Neuronal stem cell (in vitro differentiated cells): Measurements from ENCODE around the gene PRIM1.
A peak's percentile ranks its signal among the peaks of the same experiment; 100 is the strongest.
"Not testable (repeated sequence)": the region's sequence is repeated elsewhere in the genome, so short reads cannot be mapped to it uniquely, and the experiment has no call there.

Experiments used
- DNase-seq: peaks from one replicate; pipeline ENCODE4 v3.0.0-alpha.2; 2013; ENCODE audit warnings: low spot score
- H2AFZ ChIP-seq: one replicate; pipeline ENCODE4 v1.6.1; 2013; ENCODE audit warnings: mild to moderate bottlenecking, low read length, inconsistent platforms
- H2AK5ac ChIP-seq: 2 replicates; pipeline ENCODE4 v1.6.1; 2013; ENCODE audit warnings: low read depth, mild to moderate bottlenecking, inconsistent platforms, low read length, moderate library complexity, mixed read lengths
- H2BK120ac ChIP-seq: 2 replicates; pipeline ENCODE4 v1.6.1; 2013; ENCODE audit warnings: low read depth, mild to moderate bottlenecking, inconsistent platforms, low read length, moderate library complexity, mixed read lengths
- H2BK12ac ChIP-seq: one replicate; pipeline ENCODE4 v1.6.1; 2013; ENCODE audit warnings: low read length, inconsistent platforms
- H2BK15ac ChIP-seq: 2 replicates; pipeline ENCODE4 v1.6.1; 2013; ENCODE audit warnings: mild to moderate bottlenecking, low read length, inconsistent platforms, mixed read lengths
- H2BK5ac ChIP-seq: one replicate; pipeline ENCODE4 v1.6.1; 2013; ENCODE audit warnings: inconsistent platforms, mild to moderate bottlenecking, low read length, moderate library complexity
- H3K14ac ChIP-seq: one replicate; pipeline ENCODE4 v1.6.1; 2013; ENCODE audit warnings: low read length, inconsistent platforms
- H3K18ac ChIP-seq: 2 replicates; pipeline ENCODE4 v1.6.1; 2013; ENCODE audit warnings: low read length, inconsistent platforms
- H3K23ac ChIP-seq: 2 replicates; pipeline ENCODE4 v1.6.1; 2013; ENCODE audit warnings: low read depth, mild to moderate bottlenecking, mixed read lengths, low read length, inconsistent platforms; ENCODE audit not compliant: poor library complexity
- H3K27ac ChIP-seq: replicated peaks from 3 replicates; pipeline ENCODE4 v1.5.1; 2013; ENCODE audit warnings: low read length, inconsistent platforms
- H3K27me3 ChIP-seq, 3 experiments: 2 replicates each; pipeline ENCODE4 v1.6.1; 2013; ENCODE audit warnings: low read length in 3 of 3, mild to moderate bottlenecking in 2 of 3, inconsistent platforms in 1 of 3, low read depth in 1 of 3, mixed read lengths in 1 of 3, moderate library complexity in 1 of 3; ENCODE audit not compliant: control insufficient read depth in 3 of 3, insufficient read depth in 3 of 3
- H3K36me3 ChIP-seq, 2 donors: replicated peaks in 1 of 2; 2 replicates each; pipeline ENCODE4 v1.6.1; 2013; ENCODE audit warnings: low read length in 2 of 2; ENCODE audit not compliant: control insufficient read depth in 2 of 2, insufficient read depth in 2 of 2
- H3K4ac ChIP-seq: 2 replicates; pipeline ENCODE4 v1.6.1; 2013; ENCODE audit warnings: inconsistent platforms, mild to moderate bottlenecking, low read length, moderate library complexity
- H3K4me1 ChIP-seq, 2 donors: 1 replicate in 1 of 2; 2 replicates in 1 of 2; pipeline ENCODE4 v1.6.1; 2013; ENCODE audit warnings: low read length in 2 of 2, low read depth in 1 of 2; ENCODE audit not compliant: control insufficient read depth in 2 of 2, insufficient read depth in 1 of 2
- H3K4me2 ChIP-seq: one replicate; pipeline ENCODE4 v1.6.1; 2013; ENCODE audit warnings: mild to moderate bottlenecking, low read length, inconsistent platforms; ENCODE audit not compliant: insufficient read depth, poor library complexity, severe bottlenecking
- H3K4me3 ChIP-seq, 2 donors: 2 replicates each; pipeline ENCODE4 v1.5.1; 2013; ENCODE audit warnings: low read length in 2 of 2, mild to moderate bottlenecking in 2 of 2, inconsistent platforms in 1 of 2, moderate library complexity in 1 of 2
- H3K79me1 ChIP-seq: one replicate; pipeline ENCODE4 v1.6.1; 2013; ENCODE audit warnings: low read depth, mild to moderate bottlenecking, inconsistent platforms, low read length, moderate library complexity
- H3K9ac ChIP-seq: one replicate; pipeline ENCODE4 v1.6.1; 2013; ENCODE audit warnings: mild to moderate bottlenecking, low read depth, low read length, inconsistent platforms; ENCODE audit not compliant: poor library complexity
- H3K9me3 ChIP-seq, 2 donors: replicated peaks in 1 of 2; 2 replicates each; pipeline versions ENCODE3 to v1.6.1; 2013; ENCODE audit warnings: low read length in 2 of 2, mild to moderate bottlenecking in 2 of 2, inconsistent platforms in 1 of 2, low read depth in 1 of 2, mixed read lengths in 1 of 2, moderate library complexity in 1 of 2; ENCODE audit not compliant: control insufficient read depth in 2 of 2, insufficient read depth in 1 of 2
- H4K8ac ChIP-seq: one replicate; pipeline ENCODE4 v1.6.1; 2013; ENCODE audit warnings: low read depth, mild to moderate bottlenecking, inconsistent platforms, low read length, moderate library complexity
- H4K91ac ChIP-seq: one replicate; pipeline ENCODE4 v1.6.1; 2013; ENCODE audit warnings: low read length, low read depth, mild to moderate bottlenecking, inconsistent platforms; ENCODE audit not compliant: poor library complexity
- WGBS, 2 donors: extraction: QIAGEN DNeasy Blood & Tissue Kit; methylation state at CpG; one replicate each; pipeline ENCODE4 v1.1.7; 2013; ENCODE audit warnings: missing lambda C conversion rate in 2 of 2, mixed read lengths in 1 of 2; ENCODE audit not compliant: insufficient read length in 2 of 2, insufficient replicate concordance in 1 of 2; ENCODE audit errors: extremely low coverage in 2 of 2; 5-methylcytosine and 5-hydroxymethylcytosine counted together

The PRIM1 gene

DNA sequence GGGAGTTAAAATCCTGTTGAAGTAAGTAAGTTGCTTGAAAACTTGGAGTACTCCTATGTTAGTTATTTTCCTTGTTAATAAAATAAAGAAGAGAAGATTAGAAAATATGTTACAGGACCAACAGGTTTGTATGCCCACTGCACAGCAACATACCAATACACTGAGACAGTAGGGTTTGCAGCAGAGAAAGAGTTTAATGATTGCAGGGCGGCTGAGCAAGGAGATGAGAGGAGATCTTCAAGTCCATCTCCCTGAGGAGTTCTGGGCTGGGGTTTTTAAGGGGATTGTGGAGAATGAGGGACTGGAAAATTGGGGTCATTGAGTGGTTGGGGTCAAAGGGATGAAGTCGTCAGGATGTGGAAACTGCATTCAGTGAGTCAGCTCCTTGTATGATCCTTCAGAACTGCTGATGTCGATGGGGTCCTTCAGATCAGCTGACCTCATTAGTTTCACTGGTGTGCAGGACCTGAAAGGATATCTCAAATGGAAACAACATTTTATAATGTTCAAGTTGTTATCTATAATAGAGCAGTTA, 6.7 kb upstream of the PRIM1 start:
- H3K36me3 ChIP-seq: no peaks in the 10 kb centered on the region
- no peaks in the 10 kb centered on the region for H3K79me1 ChIP-seq
- H3K4ac ChIP-seq: no peak overlapping the region
- H4K8ac ChIP-seq: no peak overlapping the region
- no peak overlapping the region for H3K4me2 ChIP-seq
- no peak overlapping the region for H3K18ac ChIP-seq
- no peak overlapping the region for H2BK120ac ChIP-seq
- no peak overlapping the region for H2BK12ac ChIP-seq
- H3K9me3 ChIP-seq: peaks cover 3 to 7% of the 10 kb centered on the region in 2 donors
- H2AK5ac ChIP-seq: no peak overlapping the region
- no peak overlapping the region for H4K91ac ChIP-seq
- no CpG with 5 or more reads among the region's 3 CpGs for WGBS, 2 donors
- no peak overlapping the region for H2AFZ ChIP-seq
- no peak overlapping the region for H3K27ac ChIP-seq
- no peak overlapping the region for H3K23ac ChIP-seq
- no peak overlapping the region for H2BK5ac ChIP-seq
- H3K4me1 ChIP-seq: peaks cover 0 to 1% of the 10 kb centered on the region in 2 donors
- H3K9ac ChIP-seq: no peak overlapping the region
- no peak overlapping the region for H3K4me3 ChIP-seq
- H3K14ac ChIP-seq: no peak overlapping the region
- H2BK15ac ChIP-seq: no peak overlapping the region
- H3K27me3 ChIP-seq: no peaks in the 10 kb centered on the region
- DNase-seq: no peak

DNA sequence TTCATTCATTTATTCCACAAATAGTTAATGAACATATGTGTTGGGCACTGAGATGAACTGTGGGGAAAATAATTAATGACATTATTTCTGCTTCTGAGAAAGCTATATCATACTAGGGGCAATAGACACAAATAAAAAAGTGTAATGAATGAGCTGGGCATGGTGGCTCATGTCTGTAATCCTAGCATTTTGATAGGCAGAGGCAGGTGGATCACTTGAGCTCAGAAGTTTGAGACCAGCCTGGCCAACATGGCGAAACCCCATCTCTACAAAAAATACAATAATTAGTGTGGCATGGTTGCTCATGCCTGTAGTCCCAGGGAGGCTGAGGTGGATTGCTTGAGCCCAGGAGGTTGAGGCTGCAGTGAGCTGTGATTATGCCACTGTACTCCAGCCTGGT, 5.8 kb upstream of the PRIM1 start:
- H2AFZ ChIP-seq, DNase-seq, H3K79me1 ChIP-seq, H3K27me3 ChIP-seq, H2BK15ac ChIP-seq, H3K36me3 ChIP-seq, H3K23ac ChIP-seq, H4K91ac ChIP-seq, H3K14ac ChIP-seq, H3K4me1 ChIP-seq, H2AK5ac ChIP-seq, H3K9ac ChIP-seq, H2BK120ac ChIP-seq, H4K8ac ChIP-seq, H3K27ac ChIP-seq, H2BK5ac ChIP-seq, H3K4ac ChIP-seq, H3K9me3 ChIP-seq, H3K18ac ChIP-seq, H3K4me2 ChIP-seq, H3K4me3 ChIP-seq, H2BK12ac ChIP-seq: not testable (repeated sequence)
- WGBS, 2 donors: no CpG with 5 or more reads among the region's 1 CpG

DNA sequence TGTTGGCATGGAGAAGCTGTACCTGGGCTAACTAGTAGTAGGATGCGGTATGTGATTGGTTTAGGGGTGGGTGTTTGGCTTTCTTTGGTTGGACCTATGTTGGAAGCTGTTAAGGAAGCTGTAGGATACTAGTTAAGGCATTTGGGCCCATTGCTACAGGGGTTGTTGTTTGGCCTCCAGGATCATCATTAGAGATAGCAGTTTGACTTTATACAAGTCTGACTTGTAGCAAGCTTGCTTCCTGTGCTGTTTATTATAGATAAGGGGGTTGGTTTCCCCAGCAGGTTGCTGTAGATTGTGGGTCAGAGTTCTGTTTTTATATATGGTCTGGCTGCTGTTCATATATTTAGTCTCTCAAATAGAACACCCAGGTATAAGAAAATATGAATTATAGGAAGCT, 1.4 kb upstream of the PRIM1 start:
- Histone ChIP-seq H3K36me3 (peaks cover 3 to 23% of the 10 kb centered on the region in 2 donors), H3K9me3 (peaks cover 3 to 4% of the 10 kb centered on the region in 2 donors), H3K4me2 (no peak overlapping the region), H3K4me1 (no peaks in the 10 kb centered on the region), H3K14ac (no peak overlapping the region), H3K23ac (no peak overlapping the region), H2BK15ac (no peak overlapping the region), H3K4me3 (no peak overlapping the region), H4K91ac (no peak overlapping the region), H2BK120ac (no peak overlapping the region), H3K18ac (no peak overlapping the region), H3K27me3 (peaks cover 0 to 2% (median 0%) of the 10 kb centered on the region in 3 experiments), H3K79me1 (peaks cover 1% of the 10 kb centered on the region), H3K9ac (no peak overlapping the region), H2AK5ac (no peak overlapping the region), H4K8ac (no peak overlapping the region), H3K4ac (no peak overlapping the region), H2BK12ac (no peak overlapping the region), H2BK5ac (no peak overlapping the region), H3K27ac (no peak overlapping the region), H2AFZ (no peak overlapping the region)
- DNase-seq: no peak
- WGBS, 2 donors: no CpG with 5 or more reads among the region's 1 CpG

DNA sequence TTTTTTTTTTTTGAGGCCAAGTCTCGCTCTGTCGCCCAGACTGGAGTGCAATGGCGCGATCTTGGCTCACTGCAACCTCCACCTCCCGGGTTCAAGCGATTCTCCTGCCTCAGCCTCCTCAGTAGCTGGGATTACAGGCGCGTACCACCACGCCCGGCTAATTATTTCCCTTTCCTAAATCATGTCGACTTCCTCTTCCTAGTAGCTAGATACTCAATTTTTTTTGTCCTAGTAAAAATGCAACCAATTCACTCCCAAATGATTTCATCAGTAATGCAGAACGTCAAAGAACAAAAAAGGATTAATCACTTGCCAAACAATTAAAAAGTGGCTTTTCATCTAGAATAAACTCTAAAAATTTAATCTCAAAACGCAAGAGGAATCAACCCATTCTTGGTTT, 1.5 kb downstream of the PRIM1 start:
- not testable (repeated sequence) for H2AK5ac ChIP-seq, H3K9ac ChIP-seq, H3K4me2 ChIP-seq, H2BK12ac ChIP-seq, H4K91ac ChIP-seq, H4K8ac ChIP-seq, H2AFZ ChIP-seq, H2BK5ac ChIP-seq, H3K79me1 ChIP-seq, H3K27me3 ChIP-seq, DNase-seq, H3K18ac ChIP-seq, H3K4me1 ChIP-seq, H3K14ac ChIP-seq, H2BK120ac ChIP-seq, H3K27ac ChIP-seq, H3K23ac ChIP-seq, H3K4ac ChIP-seq, H3K9me3 ChIP-seq, H2BK15ac ChIP-seq
- H3K36me3 ChIP-seq: peaks cover 10 to 49% of the 10 kb centered on the region in 2 donors
- H3K4me3 ChIP-seq: peak overlapping the region in 1 of 2 donors; percentile 97
- no CpG with 5 or more reads among the region's 13 CpGs for WGBS, 2 donors
